ENCODE results near the gene HECTD1. TPM values are rescaled to one million over a fixed set of nuclear protein-coding genes. Genes with fewer than 3 reads are reported as not detected.
A peak's percentile ranks its signal among the peaks of the same experiment; 100 is the strongest.
"Not testable (repeated sequence)": the region's sequence is repeated elsewhere in the genome, so short reads cannot be mapped to it uniquely, and the experiment has no call there.

The HECTD1 gene
- 100 to 1,000 TPM; 137 to 164 TPM for total RNA-seq
- polyA plus RNA-seq: 10 to 100 TPM; 23.5 to 47.6 TPM
- long read RNA-seq, donor 1, partial matches to known transcripts: 188 of 211 reads
- long read RNA-seq, donor 1, other reads (novel, unspliced or antisense): 22 of 211 reads
- long read RNA-seq, donor 2, partial matches to known transcripts: 26 of 41 reads
- long read RNA-seq, donor 2, other reads (novel, unspliced or antisense): 14 of 41 reads

GRCh38 chr14:31207755-31208545 lies at the start of gene HECTD1:
HECTD1 (minus strand) TSS chr14:31207793; CDS start chr14:31205936, 1,857 bp downstream.
- WGBS, 2 donors: 0 to 1% methylated on average over 61 to 79 of the region's 79 CpGs
- ATAC-seq (ENCODE audit: low FRiP score) (peak; percentile 97), DNase-seq (peak; percentile 88 to 97)
- Histone ChIP-seq H3K4me1 (ENCODE audit: control insufficient read depth in 1 of 2, insufficient read depth in 2 of 2, low read length in 2 of 2) (no peaks in the 10 kb centered on the region), H3K4me3 (ENCODE audit: low read length in 2 of 2) (peak within 1 kb of the TSS; percentile 80 to 89), H3K27ac (ENCODE audit: low read depth in 1 of 2, low read length in 2 of 2) (peak within 1 kb of the TSS; percentile 92 to 94), H3K9me3 (ENCODE audit: control insufficient read depth, low read length) (no peaks in the 10 kb centered on the region), H3K36me3 (ENCODE audit: control insufficient read depth in 1 of 2, insufficient read depth in 2 of 2, low read length in 1 of 2) (no peaks in the 10 kb centered on the region), H3K27me3 (ENCODE audit: control insufficient read depth in 1 of 2, insufficient read depth in 2 of 2, low read length in 1 of 2) (no peaks in the 10 kb centered on the region)
- intact Hi-C loops (cut with DNase I): loop anchor here (5.0 to 10.0 kb wide), 3 partner anchors 41 to 149 kb away; no protein-coding TSS in a partner anchor

GRCh38 chr14:31257244-31257553 lies 49.6 kb upstream of the HECTD1 start:
- Histone ChIP-seq H3K4me1 (ENCODE audit: control insufficient read depth in 1 of 2, insufficient read depth in 2 of 2, low read length in 2 of 2) (peaks cover 0 to 5% of the 10 kb centered on the region in 2 donors), H3K4me3 (ENCODE audit: low read length in 2 of 2) (no peak overlapping the region), H3K27ac (ENCODE audit: low read depth in 1 of 2, low read length in 2 of 2) (no peak overlapping the region), H3K36me3 (ENCODE audit: control insufficient read depth in 1 of 2, insufficient read depth in 2 of 2, low read length in 1 of 2) (no peaks in the 10 kb centered on the region), H3K27me3 (ENCODE audit: control insufficient read depth in 1 of 2, insufficient read depth in 2 of 2, low read length in 1 of 2) (no peaks in the 10 kb centered on the region), H3K9me3 (ENCODE audit: control insufficient read depth, low read length) (no peaks in the 10 kb centered on the region)
- ATAC-seq (ENCODE audit: low FRiP score): no peak
- WGBS, 2 donors: 95 to 97% methylated on average over 1 of the region's 1 CpG
- no peak for DNase-seq
- intact Hi-C loops (cut with DNase I): no loop called here

DNA sequence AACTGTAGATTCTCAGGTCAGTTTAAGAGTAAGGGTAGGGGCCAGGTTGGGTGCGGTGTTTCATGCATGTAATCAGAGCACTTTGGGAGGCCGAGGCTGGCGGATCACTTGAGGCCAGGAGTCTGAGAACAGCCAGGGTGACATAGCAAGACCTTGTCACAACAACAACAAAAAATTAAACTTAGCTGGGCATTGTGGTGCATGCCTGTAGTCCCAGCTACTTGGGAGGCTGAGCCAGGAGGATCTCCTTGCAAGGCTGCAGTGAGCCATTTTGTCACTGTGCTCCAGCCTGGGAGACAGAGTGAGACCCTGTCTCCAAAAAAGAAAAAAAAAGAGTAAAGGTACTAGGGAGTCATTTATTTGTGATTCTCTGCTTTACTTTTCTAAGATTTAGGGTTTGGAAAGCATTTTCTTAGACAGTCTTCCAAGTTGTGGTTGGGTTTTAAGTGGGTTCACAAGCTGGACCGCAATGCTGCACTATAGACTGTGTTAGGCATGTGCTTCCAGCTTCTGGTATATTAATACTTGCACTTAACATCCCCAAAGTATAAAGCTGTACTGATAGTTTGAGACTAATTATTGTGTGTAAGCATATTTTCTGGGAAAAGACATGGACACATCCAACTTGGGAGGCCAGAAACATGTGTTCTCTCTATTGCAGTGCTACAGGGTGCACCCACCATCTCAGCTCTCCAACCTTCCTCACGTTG lies 49.1 kb upstream of the HECTD1 start:
- intact Hi-C loops (cut with DNase I): no loop called here
- H3K4me3 ChIP-seq (ENCODE audit: low read length in 2 of 2): no peak overlapping the region
- no peaks in the 10 kb centered on the region for H3K36me3 ChIP-seq (ENCODE audit: control insufficient read depth in 1 of 2, insufficient read depth in 2 of 2, low read length in 1 of 2)

DNA sequence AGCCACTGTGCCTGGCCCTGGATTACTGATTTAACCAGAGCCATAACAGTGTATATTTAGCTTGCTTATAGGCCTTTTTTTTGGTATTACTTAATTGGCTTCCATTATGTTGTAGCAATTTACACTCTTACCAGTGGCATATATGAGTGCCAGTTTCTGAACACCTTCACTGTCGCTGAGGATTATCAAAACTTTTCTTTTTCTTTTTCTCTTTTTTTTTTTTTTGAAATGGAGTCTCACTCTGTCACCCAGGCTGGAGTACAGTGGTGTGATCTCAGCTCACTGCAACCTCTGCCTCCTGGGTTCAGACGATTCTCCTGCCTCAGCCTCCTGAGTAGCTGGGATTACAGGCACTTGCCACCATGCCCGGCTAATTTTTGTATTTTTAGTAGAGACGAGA lies 48.3 kb upstream of the HECTD1 start:
- H3K4me1 ChIP-seq (ENCODE audit: control insufficient read depth in 1 of 2, insufficient read depth in 2 of 2, low read length in 2 of 2); ATAC-seq (ENCODE audit: low FRiP score); H3K36me3 ChIP-seq (ENCODE audit: control insufficient read depth in 1 of 2, insufficient read depth in 2 of 2, low read length in 1 of 2); H3K9me3 ChIP-seq (ENCODE audit: control insufficient read depth, low read length); H3K27me3 ChIP-seq (ENCODE audit: control insufficient read depth in 1 of 2, insufficient read depth in 2 of 2, low read length in 1 of 2); intact Hi-C loops (cut with DNase I); H3K4me3 ChIP-seq (ENCODE audit: low read length in 2 of 2); H3K27ac ChIP-seq (ENCODE audit: low read depth in 1 of 2, low read length in 2 of 2); DNase-seq: not testable (repeated sequence)
- 93 to 96% methylated on average over 4 of the region's 4 CpGs for WGBS, 2 donors

More for the DNA sequence above, 49.1 kb upstream of the HECTD1 start:
- no peaks in the 10 kb centered on the region for H3K9me3 ChIP-seq (ENCODE audit: control insufficient read depth, low read length)
- H3K4me1 ChIP-seq (ENCODE audit: control insufficient read depth in 1 of 2, insufficient read depth in 2 of 2, low read length in 2 of 2): no peaks in the 10 kb centered on the region
- WGBS, 2 donors: 88 to 91% methylated on average over 5 of the region's 5 CpGs
- H3K27ac ChIP-seq (ENCODE audit: low read depth in 1 of 2, low read length in 2 of 2): no peak overlapping the region
- DNase-seq (no peak), ATAC-seq (ENCODE audit: low FRiP score) (no peak)
- no peaks in the 10 kb centered on the region for H3K27me3 ChIP-seq (ENCODE audit: control insufficient read depth in 1 of 2, insufficient read depth in 2 of 2, low read length in 1 of 2)

DNA sequence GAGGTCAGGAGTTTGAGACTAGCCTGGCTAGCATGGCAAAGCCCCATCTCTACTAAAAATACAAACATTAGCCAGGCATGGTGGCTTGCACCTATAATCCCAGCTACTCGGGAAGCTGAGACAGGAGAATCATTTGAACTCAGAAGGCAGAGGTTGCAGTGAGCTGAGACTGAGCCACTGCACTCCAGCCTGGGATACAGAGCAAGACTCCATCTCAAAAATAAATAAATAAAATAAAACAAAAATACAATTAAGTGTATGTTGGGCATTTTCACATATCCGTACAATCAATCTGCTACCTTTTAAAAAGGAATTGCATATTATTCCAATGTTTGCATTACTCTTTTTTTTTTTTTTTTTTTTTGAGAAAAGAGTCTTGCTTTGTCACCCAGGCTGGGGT lies 47.7 kb upstream of the HECTD1 start:
- no peaks in the 10 kb centered on the region for H3K27me3 ChIP-seq (ENCODE audit: control insufficient read depth in 1 of 2, insufficient read depth in 2 of 2, low read length in 1 of 2)
- no peak overlapping the region for H3K27ac ChIP-seq (ENCODE audit: low read depth in 1 of 2, low read length in 2 of 2)
- intact Hi-C loops (cut with DNase I): no loop called here
- no peaks in the 10 kb centered on the region for H3K4me1 ChIP-seq (ENCODE audit: control insufficient read depth in 1 of 2, insufficient read depth in 2 of 2, low read length in 2 of 2)
- DNase-seq (no peak), ATAC-seq (ENCODE audit: low FRiP score) (no peak)
- no peak overlapping the region for H3K4me3 ChIP-seq (ENCODE audit: low read length in 2 of 2)
- WGBS, 2 donors: 95 to 97% methylated on average over 2 of the region's 2 CpGs
- H3K9me3 ChIP-seq (ENCODE audit: control insufficient read depth, low read length): no peaks in the 10 kb centered on the region
- no peaks in the 10 kb centered on the region for H3K36me3 ChIP-seq (ENCODE audit: control insufficient read depth in 1 of 2, insufficient read depth in 2 of 2, low read length in 1 of 2)

GRCh38 chr14:31253746-31254471 lies 46.3 kb upstream of the HECTD1 start:
- no peak overlapping the region for H3K27ac ChIP-seq (ENCODE audit: low read depth in 1 of 2, low read length in 2 of 2)
- intact Hi-C loops (cut with DNase I): no loop called here
- DNase-seq: no peak
- no peaks in the 10 kb centered on the region for H3K27me3 ChIP-seq (ENCODE audit: control insufficient read depth in 1 of 2, insufficient read depth in 2 of 2, low read length in 1 of 2)
- ATAC-seq (ENCODE audit: low FRiP score): no peak
- H3K4me3 ChIP-seq (ENCODE audit: low read length in 2 of 2): no peak overlapping the region
- no peaks in the 10 kb centered on the region for H3K36me3 ChIP-seq (ENCODE audit: control insufficient read depth in 1 of 2, insufficient read depth in 2 of 2, low read length in 1 of 2)
- WGBS, 2 donors: 97% methylated on average over 9 of the region's 9 CpGs
- H3K9me3 ChIP-seq (ENCODE audit: control insufficient read depth, low read length): no peaks in the 10 kb centered on the region
- no peaks in the 10 kb centered on the region for H3K4me1 ChIP-seq (ENCODE audit: control insufficient read depth in 1 of 2, insufficient read depth in 2 of 2, low read length in 2 of 2)

DNA sequence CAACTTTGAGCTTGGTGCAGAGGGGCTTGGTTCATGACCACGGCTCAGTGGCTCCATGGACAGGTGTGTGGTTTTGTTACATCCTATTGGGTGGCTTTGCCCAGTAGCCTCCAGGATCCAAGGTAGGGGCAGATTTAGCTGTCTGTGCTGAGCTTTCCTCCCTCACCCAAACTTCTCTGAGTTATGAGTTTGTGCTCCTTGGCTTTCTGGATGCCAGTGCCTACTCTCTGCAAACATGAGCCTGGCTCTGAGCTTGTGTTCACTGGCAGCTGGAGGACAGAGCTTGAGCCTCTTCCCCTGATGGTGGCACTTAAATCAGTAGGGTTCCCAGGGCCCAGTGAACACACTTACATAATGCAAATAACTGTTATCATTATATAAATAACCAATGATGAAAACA lies 45.3 kb upstream of the HECTD1 start:
- DNase-seq (no peak), ATAC-seq (ENCODE audit: low FRiP score) (no peak)
- H3K4me3 ChIP-seq (ENCODE audit: low read length in 2 of 2): no peak overlapping the region
- 85 to 86% methylated on average over 1 of the region's 1 CpG for WGBS, 2 donors
- no peaks in the 10 kb centered on the region for H3K36me3 ChIP-seq (ENCODE audit: control insufficient read depth in 1 of 2, insufficient read depth in 2 of 2, low read length in 1 of 2)
- no peaks in the 10 kb centered on the region for H3K4me1 ChIP-seq (ENCODE audit: control insufficient read depth in 1 of 2, insufficient read depth in 2 of 2, low read length in 2 of 2)
- no peaks in the 10 kb centered on the region for H3K9me3 ChIP-seq (ENCODE audit: control insufficient read depth, low read length)
- H3K27me3 ChIP-seq (ENCODE audit: control insufficient read depth in 1 of 2, insufficient read depth in 2 of 2, low read length in 1 of 2): no peaks in the 10 kb centered on the region
- intact Hi-C loops (cut with DNase I): no loop called here
- no peak overlapping the region for H3K27ac ChIP-seq (ENCODE audit: low read depth in 1 of 2, low read length in 2 of 2)

GRCh38 chr14:31251028-31251958 lies 43.7 kb upstream of the HECTD1 start:
- H3K27ac ChIP-seq (ENCODE audit: low read depth in 1 of 2, low read length in 2 of 2): no peak overlapping the region
- intact Hi-C loops (cut with DNase I): no loop called here
- DNase-seq (no peak), ATAC-seq (ENCODE audit: low FRiP score) (no peak)
- no peaks in the 10 kb centered on the region for H3K9me3 ChIP-seq (ENCODE audit: control insufficient read depth, low read length)
- H3K4me3 ChIP-seq (ENCODE audit: low read length in 2 of 2): no peak overlapping the region
- H3K4me1 ChIP-seq (ENCODE audit: control insufficient read depth in 1 of 2, insufficient read depth in 2 of 2, low read length in 2 of 2): no peaks in the 10 kb centered on the region
- no peaks in the 10 kb centered on the region for H3K36me3 ChIP-seq (ENCODE audit: control insufficient read depth in 1 of 2, insufficient read depth in 2 of 2, low read length in 1 of 2)
- 83 to 85% methylated on average over 9 to 10 of the region's 10 CpGs for WGBS, 2 donors
- H3K27me3 ChIP-seq (ENCODE audit: control insufficient read depth in 1 of 2, insufficient read depth in 2 of 2, low read length in 1 of 2): no peaks in the 10 kb centered on the region

All from aorta (tissue), 5 donors.